HUES6 (cell line): ENCODE results near the gene PDGFD.

ENCODE experiments used
- H3K27ac ChIP-seq: 2 replicates; pipeline ENCODE4 v1.7.0; 2013; ENCODE audit warnings: low read depth, mild to moderate bottlenecking, low read length, inconsistent platforms
- H3K27me3 ChIP-seq: 2 replicates; pipeline ENCODE4 v1.6.1; 2013; ENCODE audit warnings: low read length; ENCODE audit not compliant: control insufficient read depth, insufficient read depth
- H3K36me3 ChIP-seq: 2 replicates; pipeline ENCODE4 v1.6.1; 2013; ENCODE audit warnings: low read length; ENCODE audit not compliant: control insufficient read depth, insufficient read depth
- H3K4me1 ChIP-seq: 2 replicates; pipeline ENCODE4 v1.6.1; 2013; ENCODE audit warnings: low read length; ENCODE audit not compliant: control insufficient read depth, insufficient read depth
- H3K4me3 ChIP-seq: 2 replicates; pipeline ENCODE4 v1.5.1; 2013; ENCODE audit warnings: low read depth, low read length
- H3K9ac ChIP-seq: one replicate; pipeline ENCODE4 v1.6.1; 2013; ENCODE audit warnings: mild to moderate bottlenecking, low read length
- H3K9me3 ChIP-seq: 2 replicates; pipeline ENCODE4 v1.6.1; 2013; ENCODE audit warnings: low read depth, low read length; ENCODE audit not compliant: control insufficient read depth, insufficient read depth

The PDGFD gene

GRCh38 chr11:104033561-104033960, 130.4 kb downstream of the PDGFD start:
- Histone ChIP-seq H3K9me3 (no peaks in the 10 kb centered on the region), H3K27me3 (no peaks in the 10 kb centered on the region), H3K9ac (no peak overlapping the region), H3K36me3 (no peaks in the 10 kb centered on the region), H3K27ac (no peak overlapping the region), H3K4me1 (no peaks in the 10 kb centered on the region), H3K4me3 (no peak overlapping the region)

- no peak overlapping the region for H3K27ac ChIP-seq
- H3K9ac ChIP-seq: no peak overlapping the region
- no peaks in the 10 kb centered on the region for H3K9me3 ChIP-seq
- H3K4me3 ChIP-seq: no peak overlapping the region
- H3K27me3 ChIP-seq: no peaks in the 10 kb centered on the region
- H3K4me1 ChIP-seq: no peaks in the 10 kb centered on the region
- no peaks in the 10 kb centered on the region for H3K36me3 ChIP-seq
Observed at GRCh38 chr11:104033134-104033533, 130.8 kb downstream of the PDGFD start.

GRCh38 chr11:104028476-104029263, 135.3 kb downstream of the PDGFD start:
- H3K9me3 ChIP-seq: no peaks in the 10 kb centered on the region
- no peaks in the 10 kb centered on the region for H3K4me1 ChIP-seq
- H3K36me3 ChIP-seq: no peaks in the 10 kb centered on the region
- H3K4me3 ChIP-seq: no peak overlapping the region
- no peak overlapping the region for H3K9ac ChIP-seq
- H3K27me3 ChIP-seq: no peaks in the 10 kb centered on the region
- no peak overlapping the region for H3K27ac ChIP-seq

GRCh38 chr11:104024572-104024971, 139.4 kb downstream of the PDGFD start:
- Histone ChIP-seq H3K36me3 (no peaks in the 10 kb centered on the region), H3K27me3 (no peaks in the 10 kb centered on the region), H3K9me3 (no peaks in the 10 kb centered on the region), H3K4me3 (no peak overlapping the region), H3K9ac (no peak overlapping the region), H3K27ac (no peak overlapping the region), H3K4me1 (no peaks in the 10 kb centered on the region)

- Histone ChIP-seq H3K27ac (no peak overlapping the region), H3K27me3 (no peaks in the 10 kb centered on the region), H3K4me1 (no peaks in the 10 kb centered on the region), H3K9me3 (no peaks in the 10 kb centered on the region), H3K9ac (no peak overlapping the region), H3K36me3 (no peaks in the 10 kb centered on the region), H3K4me3 (no peak overlapping the region)
Observed at GRCh38 chr11:104015649-104016415, 148.1 kb downstream of the PDGFD start.

GRCh38 chr11:104011044-104011443, 152.9 kb downstream of the PDGFD start:
- H3K9ac ChIP-seq: no peak overlapping the region
- H3K4me3 ChIP-seq: no peak overlapping the region
- no peak overlapping the region for H3K27ac ChIP-seq
- no peaks in the 10 kb centered on the region for H3K9me3 ChIP-seq
- no peaks in the 10 kb centered on the region for H3K4me1 ChIP-seq
- no peaks in the 10 kb centered on the region for H3K27me3 ChIP-seq
- H3K36me3 ChIP-seq: no peaks in the 10 kb centered on the region

- Histone ChIP-seq H3K36me3 (no peaks in the 10 kb centered on the region), H3K27ac (no peak overlapping the region), H3K27me3 (no peaks in the 10 kb centered on the region), H3K9ac (no peak overlapping the region), H3K9me3 (no peaks in the 10 kb centered on the region), H3K4me1 (no peaks in the 10 kb centered on the region), H3K4me3 (no peak overlapping the region)
Observed at GRCh38 chr11:104009744-104010143, 154.2 kb downstream of the PDGFD start.

- H3K9ac ChIP-seq: no peak overlapping the region
- no peak overlapping the region for H3K4me3 ChIP-seq
- no peaks in the 10 kb centered on the region for H3K4me1 ChIP-seq
- no peak overlapping the region for H3K27ac ChIP-seq
- H3K36me3 ChIP-seq: no peaks in the 10 kb centered on the region
- H3K9me3 ChIP-seq: no peaks in the 10 kb centered on the region
- H3K27me3 ChIP-seq: no peaks in the 10 kb centered on the region
Observed at GRCh38 chr11:104005234-104005855, 158.6 kb downstream of the PDGFD start.

GRCh38 chr11:104003491-104003890, 160.5 kb downstream of the PDGFD start:
- Histone ChIP-seq H3K27ac (no peak overlapping the region), H3K36me3 (no peaks in the 10 kb centered on the region), H3K9ac (no peak overlapping the region), H3K27me3 (no peaks in the 10 kb centered on the region), H3K4me1 (no peaks in the 10 kb centered on the region), H3K4me3 (no peak overlapping the region), H3K9me3 (no peaks in the 10 kb centered on the region)

- H3K9ac ChIP-seq: no peak overlapping the region
- no peaks in the 10 kb centered on the region for H3K4me1 ChIP-seq
- H3K9me3 ChIP-seq: no peaks in the 10 kb centered on the region
- no peak overlapping the region for H3K27ac ChIP-seq
- H3K4me3 ChIP-seq: no peak overlapping the region
- no peaks in the 10 kb centered on the region for H3K27me3 ChIP-seq
- no peaks in the 10 kb centered on the region for H3K36me3 ChIP-seq
Observed at GRCh38 chr11:104001561-104002056, 162.3 kb downstream of the PDGFD start.

- H3K4me1 ChIP-seq: no peaks in the 10 kb centered on the region
- no peaks in the 10 kb centered on the region for H3K9me3 ChIP-seq
- no peaks in the 10 kb centered on the region for H3K27me3 ChIP-seq
- H3K36me3 ChIP-seq: no peaks in the 10 kb centered on the region
- H3K4me3 ChIP-seq: no peak overlapping the region
- no peak overlapping the region for H3K27ac ChIP-seq
- H3K9ac ChIP-seq: no peak overlapping the region
Observed at GRCh38 chr11:104000798-104001197, 163.1 kb downstream of the PDGFD start.
